GM21526 (cell line): Measurements from ENCODE around the gene AMOT.

Experiments
- ATAC-seq: cut with Tn5 transposase; IDR thresholded peaks from one replicate; pipeline ENCODE4 v1.9.1; 2021; ENCODE audit warnings: moderate library complexity; ENCODE audit not compliant: unreplicated experiment, low FRiP score

AMOT gene

DNA sequence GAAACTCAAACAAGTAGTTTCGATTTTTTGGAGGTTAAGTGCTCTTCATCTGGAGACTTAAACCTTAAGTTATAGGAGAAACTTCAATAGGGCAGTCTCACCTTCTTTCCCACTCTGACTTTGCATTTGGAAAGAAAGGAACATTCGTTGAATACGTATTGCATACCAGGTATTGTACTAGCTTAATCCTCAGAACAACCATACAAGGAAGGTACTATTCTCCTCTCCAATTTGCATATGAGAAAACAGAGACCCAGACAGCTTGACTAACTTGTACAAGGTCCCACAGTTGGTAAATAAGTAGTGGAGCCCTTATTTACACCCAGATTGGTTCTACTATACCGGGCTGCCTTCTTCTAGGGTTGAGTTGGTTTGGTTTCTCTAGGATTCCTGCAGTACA lies 32.6 kb downstream of the AMOT start:
- no peak for ATAC-seq

- no peak for ATAC-seq
Observed at GRCh38 chrX:112803060-112803459, 37.6 kb downstream of the AMOT start.

- ATAC-seq, result no peak
Observed at GRCh38 chrX:112802541-112802940, 38.1 kb downstream of the AMOT start.

GRCh38 chrX:112800971-112801775 lies 39.5 kb downstream of the AMOT start:
- no peak for ATAC-seq

- ATAC-seq, result no peak
Observed at GRCh38 chrX:112799425-112799824, 41.2 kb downstream of the AMOT start.

- ATAC-seq, result no peak
Observed at GRCh38 chrX:112798736-112799135, 41.9 kb downstream of the AMOT start.

DNA sequence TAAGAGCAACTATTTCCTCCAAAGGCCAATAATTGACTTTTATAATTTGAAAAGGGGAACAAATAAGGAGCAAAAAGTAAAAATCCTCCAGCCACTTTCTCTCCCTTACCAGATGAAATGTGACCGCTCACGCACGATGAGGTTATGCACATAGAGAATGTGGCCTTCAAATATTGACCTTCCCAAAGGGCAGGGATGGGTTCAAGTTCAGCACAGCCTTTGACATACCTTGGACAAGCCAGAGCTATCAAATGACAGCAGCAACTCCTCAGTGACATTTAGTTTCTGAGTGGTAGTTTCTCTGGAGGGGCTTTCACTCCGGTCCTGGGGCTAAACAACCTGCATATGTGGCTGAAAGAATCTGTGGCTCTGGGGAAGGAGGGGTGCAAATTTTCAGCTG lies 50.7 kb downstream of the AMOT start:
- no peak for ATAC-seq

- ATAC-seq, result no peak
Observed at GRCh38 chrX:112786076-112786475, 54.6 kb downstream of the AMOT start.

DNA sequence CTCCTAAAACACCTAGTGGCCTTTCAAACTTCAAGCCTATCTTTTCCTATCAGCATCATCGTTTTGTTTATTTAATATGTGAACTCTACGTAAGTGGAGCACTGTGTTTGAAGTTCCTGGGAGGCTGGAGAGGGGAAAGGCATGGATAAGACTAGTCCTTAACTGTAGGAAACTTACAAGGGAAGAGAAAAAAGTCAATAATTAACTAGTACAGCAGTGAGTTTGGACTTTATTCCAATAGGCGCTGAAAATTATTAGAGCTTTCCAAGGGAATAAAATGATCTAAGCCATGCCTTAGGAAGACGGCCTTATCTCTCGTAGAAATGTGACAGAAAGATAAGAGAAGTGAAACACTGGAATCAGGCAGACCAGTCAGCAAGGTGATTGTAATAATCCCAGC lies 55.3 kb downstream of the AMOT start:
- ATAC-seq, result no peak

GRCh38 chrX:112784692-112785091 lies 55.9 kb downstream of the AMOT start:
- ATAC-seq, result no peak

DNA sequence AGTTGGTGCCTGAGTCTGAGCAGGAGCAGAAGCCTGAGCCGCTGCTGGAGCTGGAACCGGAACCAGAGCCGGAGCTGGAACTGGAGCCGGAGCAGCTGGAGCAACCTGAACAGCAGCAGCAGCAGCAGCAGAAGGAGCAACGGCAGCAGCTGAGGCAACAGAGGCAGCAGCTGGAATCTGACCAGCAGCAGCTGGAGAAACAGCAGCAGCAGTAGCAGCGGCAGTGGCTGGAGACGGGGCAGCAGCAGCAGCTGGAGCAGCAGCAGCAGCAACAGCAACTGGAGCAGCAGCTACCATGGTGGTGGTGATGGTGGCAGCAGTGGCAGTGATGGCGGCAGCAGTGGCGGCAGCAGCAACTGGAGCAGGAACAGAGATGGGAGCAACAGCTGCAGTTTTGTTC lies 61.5 kb downstream of the AMOT start:
- no peak for ATAC-seq

DNA sequence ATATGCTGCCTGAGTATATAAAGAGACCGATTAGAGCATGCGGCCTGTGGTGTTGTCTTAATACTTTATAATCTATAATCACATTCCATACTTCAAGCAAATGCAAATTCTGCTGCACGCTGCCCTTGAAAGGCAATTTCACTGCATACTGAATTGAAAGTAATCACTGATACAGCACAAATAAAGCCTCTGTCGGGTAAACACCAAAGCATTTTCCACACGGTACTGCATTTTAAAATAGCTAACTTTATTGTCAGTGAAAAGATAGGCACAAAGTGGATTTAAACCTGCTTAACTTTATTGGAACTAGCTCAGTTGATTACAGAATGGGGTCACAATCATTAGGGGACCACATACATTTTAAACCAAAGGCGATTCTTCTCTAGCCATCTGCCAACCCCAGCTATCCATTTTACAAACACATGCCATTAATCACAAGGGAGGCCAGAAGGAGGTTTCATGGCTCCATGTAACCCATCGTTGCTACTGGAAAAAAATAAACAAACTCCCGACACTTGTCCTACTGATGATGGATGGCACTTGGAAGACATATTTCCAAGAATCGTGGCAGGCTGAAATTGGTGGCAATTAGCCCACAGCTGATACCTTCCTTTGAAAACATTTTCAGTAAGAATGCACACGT lies 65.9 kb downstream of the AMOT start:
- ATAC-seq, result no peak

GRCh38 chrX:112774142-112774541 lies 66.5 kb downstream of the AMOT start:
- ATAC-seq, result no peak

GRCh38 chrX:112769034-112769433 lies 71.6 kb downstream of the AMOT start:
- no peak for ATAC-seq

DNA sequence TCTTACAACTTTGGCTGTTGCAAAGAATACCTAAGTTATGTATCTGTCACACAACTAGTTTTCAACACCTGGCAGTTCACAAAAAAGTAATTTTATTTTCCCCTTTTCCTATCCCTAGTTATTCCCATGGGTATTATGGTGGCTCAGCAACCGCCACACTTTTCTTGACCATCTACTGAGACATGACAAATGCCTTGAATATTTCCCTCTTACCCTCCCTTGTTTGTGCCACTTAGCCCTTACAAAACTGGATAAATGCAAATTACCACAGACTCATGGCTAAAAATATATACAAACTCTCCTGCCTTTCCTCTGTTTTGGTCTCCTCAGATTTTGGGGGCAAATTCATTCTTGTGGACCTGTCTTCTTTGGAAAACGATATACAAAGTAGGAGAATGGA lies 72.1 kb downstream of the AMOT start:
- no peak for ATAC-seq

- no peak for ATAC-seq
Observed at GRCh38 chrX:112766774-112767173, 73.9 kb downstream of the AMOT start.

GRCh38 chrX:112761242-112762207 lies 79.1 kb downstream of the AMOT start:
- peak; percentile 95 for ATAC-seq

- peak; percentile 36 for ATAC-seq
Observed at GRCh38 chrX:112760697-112761096, 79.9 kb downstream of the AMOT start.

DNA sequence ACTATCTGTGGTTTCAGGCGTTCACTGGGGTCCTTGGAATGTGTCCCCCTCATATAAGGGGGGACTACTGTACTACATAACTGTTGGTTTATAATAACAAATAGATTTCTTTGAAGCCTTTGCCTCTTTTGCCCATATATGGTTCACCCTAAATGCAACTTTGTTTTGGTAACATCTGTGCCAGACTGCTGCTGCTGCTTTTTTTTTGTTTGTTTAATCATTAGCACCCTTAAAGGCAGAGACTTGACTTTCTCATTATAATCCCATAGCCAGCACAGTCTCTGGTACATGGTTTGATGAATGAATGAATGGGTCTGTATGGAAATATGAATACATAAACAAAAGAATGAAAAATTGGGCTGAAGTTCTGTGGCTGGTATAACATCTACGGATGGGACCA lies 80.7 kb downstream of the AMOT start:
- no peak for ATAC-seq

GRCh38 chrX:112759512-112759911 lies 81.1 kb downstream of the AMOT start:
- ATAC-seq, result no peak

DNA sequence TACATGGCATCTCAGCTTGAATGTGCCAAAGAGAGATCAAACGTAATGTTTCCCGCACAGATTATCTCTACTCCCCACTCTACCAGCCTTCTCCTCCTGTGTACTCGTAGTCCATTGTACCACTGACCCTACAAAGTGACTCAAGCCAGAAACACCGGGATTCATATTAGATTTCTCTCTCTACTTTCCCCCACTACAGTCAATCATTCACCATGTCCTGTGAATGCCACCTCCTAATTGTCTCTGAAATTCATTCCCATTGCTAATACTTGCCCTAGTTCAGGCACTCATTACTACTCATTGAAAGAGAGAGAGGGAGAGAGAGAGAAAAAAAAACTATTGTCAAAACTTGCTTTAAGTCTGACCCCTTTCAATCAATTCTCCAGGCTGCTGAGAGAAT lies 82.7 kb downstream of the AMOT start:
- ATAC-seq, result no peak
